CD8-positive, alpha-beta memory T cell (primary cell): Measurements from ENCODE around the gene MYH11. TPM values are rescaled to one million over a fixed set of nuclear protein-coding genes. Genes with fewer than 3 reads are reported as not detected.
A peak's percentile ranks its signal among the peaks of the same experiment; 100 is the strongest.
"Not testable (repeated sequence)": the region's sequence is repeated elsewhere in the genome, so short reads cannot be mapped to it uniquely, and the experiment has no call there.

Experiments used
- CTCF ChIA-PET: fragments of 350-600 bp; sonication (Branson Sonifier 250); formaldehyde crosslinking; loops from one replicate; lab custom pipeline; 2021; ENCODE audit warnings: antibody characterized with exemption; lab: Charles Lee
- POLR2A ChIA-PET: fragments of 350-600 bp; sonication (Branson Sonifier 250); formaldehyde crosslinking; loops from one replicate; lab custom pipeline; 2021; ENCODE audit warnings: antibody characterized with exemption; lab: Charles Lee
- DNase-seq, 5 donors: peaks; one replicate each; pipeline versions ENCODE4 v3.0.0 to v3.0.0-alpha.2; 2020 to 2022; ENCODE audit warnings: mixed read lengths in 1 of 5
- H3K27ac ChIP-seq: one replicate; pipeline ENCODE4 v1.7.0; 2013; ENCODE audit warnings: low read depth, mild to moderate bottlenecking, low read length, moderate library complexity
- H3K27me3 ChIP-seq: 2 replicates; pipeline ENCODE4 v1.7.0; 2013; ENCODE audit warnings: low read length, mild to moderate bottlenecking; ENCODE audit not compliant: insufficient read depth, poor library complexity, severe bottlenecking
- H3K36me3 ChIP-seq: 2 replicates; pipeline ENCODE4 v1.7.0; 2013; ENCODE audit warnings: mild to moderate bottlenecking, low read length, moderate library complexity; ENCODE audit not compliant: insufficient read depth
- H3K4me1 ChIP-seq: 2 replicates; pipeline ENCODE4 v1.7.0; 2013; ENCODE audit warnings: mild to moderate bottlenecking, low read length, moderate library complexity; ENCODE audit not compliant: insufficient read depth
- H3K4me3 ChIP-seq: 2 replicates; pipeline ENCODE4 v1.7.0; 2013; ENCODE audit warnings: mild to moderate bottlenecking, low read length
- H3K9me3 ChIP-seq: 2 replicates; pipeline ENCODE4 v1.7.0; 2013; ENCODE audit warnings: mild to moderate bottlenecking, low read length
- H3K27ac Mint-ChIP-seq, 8 donors: one replicate each; pipeline ENCODE4 v1.8.0; 2020 to 2021; ENCODE audit warnings: mixed read lengths in 8 of 8, mild to moderate bottlenecking in 6 of 8, inconsistent platforms in 3 of 8, moderate library complexity in 3 of 8
- H3K27me3 Mint-ChIP-seq, 2 donors: one replicate each; pipeline ENCODE4 v1.8.0; 2020 to 2021; ENCODE audit warnings: mixed read lengths in 2 of 2, mild to moderate bottlenecking in 1 of 2, moderate library complexity in 1 of 2
- H3K36me3 Mint-ChIP-seq, 3 donors: one replicate each; pipeline ENCODE4 v1.8.0; 2020 to 2021; ENCODE audit warnings: mixed read lengths in 3 of 3, inconsistent platforms in 1 of 3, mild to moderate bottlenecking in 1 of 3
- H3K4me1 Mint-ChIP-seq, 3 donors: one replicate each; pipeline ENCODE4 v1.8.0; 2020 to 2021; ENCODE audit warnings: mixed read lengths in 3 of 3, inconsistent platforms in 1 of 3, mild to moderate bottlenecking in 1 of 3
- H3K4me3 Mint-ChIP-seq, 7 donors: one replicate each; pipeline ENCODE4 v1.8.0; 2020 to 2021; ENCODE audit warnings: mixed read lengths in 7 of 7, mild to moderate bottlenecking in 6 of 7, moderate library complexity in 4 of 7, inconsistent platforms in 2 of 7
- H3K9me3 Mint-ChIP-seq, 5 donors: one replicate each; pipeline ENCODE4 v1.8.0; 2020 to 2022; ENCODE audit warnings: mixed read lengths in 5 of 5, mild to moderate bottlenecking in 3 of 5, moderate library complexity in 2 of 5, inconsistent platforms in 1 of 5
- polyA plus RNA-seq: library from polyadenylated mRNA; unstranded; fragments of 300-500 nt; fragmentation: Illumina TruSeq; gene quantifications from one replicate; pipeline ENCODE4 v1.2.3, GENCODE V29; 2021
- total RNA-seq, 2 experiments: library from RNA; stranded (reverse); gene quantifications; one replicate each; pipeline ENCODE4 v1.2.3, GENCODE V29; 2021

MYH11 gene
- total and polyA plus RNA-seq, 3 experiments from 2014 or later: 1.1 TPM; not detected in 2

DNA sequence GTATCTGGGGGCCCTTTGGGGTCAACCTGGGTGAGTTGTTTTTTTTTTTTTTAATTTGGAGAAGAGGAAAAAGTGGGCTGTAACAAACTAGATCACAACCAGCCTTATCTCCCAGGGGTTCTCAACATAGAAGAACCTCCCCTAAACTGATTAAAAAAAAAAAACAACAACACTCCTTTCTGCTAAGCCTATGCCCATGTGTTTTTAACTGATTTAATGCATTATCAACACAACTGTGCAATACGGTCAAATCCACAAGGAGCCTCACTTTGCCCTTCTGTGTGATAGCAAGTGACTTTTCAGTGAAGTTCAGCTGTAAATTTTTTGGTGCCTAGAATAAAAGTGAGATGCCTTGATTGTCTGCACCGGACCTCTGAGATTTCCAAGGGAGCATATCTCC, 646 bp downstream of the MYH11 start:
- Histone ChIP-seq H3K9me3 (no peaks in the 10 kb centered on the region), H3K27ac (no peak overlapping the region), H3K27me3 (peaks cover 23% of the 10 kb centered on the region), H3K36me3 (no peaks in the 10 kb centered on the region), H3K4me1 (peaks cover 7% of the 10 kb centered on the region), H3K4me3 (no peak overlapping the region)
- Mint-ChIP-seq H3K4me1 (peaks cover 3 to 14% (median 7%) of the 10 kb centered on the region in 3 donors), H3K4me3 (no peak overlapping the region), H3K27me3 (peaks cover 25 to 42% of the 10 kb centered on the region in 2 donors), H3K36me3 (no peaks in the 10 kb centered on the region), H3K9me3 (no peaks in the 10 kb centered on the region), H3K27ac (no peak overlapping the region)
- no peak for DNase-seq
- CTCF ChIA-PET: no interaction called here
- POLR2A ChIA-PET: no interaction called here

DNA sequence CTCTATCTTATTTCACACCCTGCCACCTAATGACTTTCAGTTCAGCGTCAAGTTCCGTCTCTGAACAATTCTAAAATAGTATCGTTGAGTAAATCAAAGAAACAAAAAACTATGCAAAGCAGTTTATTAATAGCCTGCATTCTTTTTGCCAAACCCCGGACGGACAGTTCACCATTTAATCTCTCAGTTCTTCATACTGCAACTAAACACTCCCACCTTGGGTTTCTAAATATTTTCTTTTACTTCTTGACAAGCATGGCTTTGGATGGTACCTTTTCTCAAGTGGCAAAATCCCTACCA, 1.2 kb downstream of the MYH11 start:
- DNase-seq: no peak
- Mint-ChIP-seq H3K9me3 (no peaks in the 10 kb centered on the region), H3K36me3 (no peaks in the 10 kb centered on the region), H3K27me3 (peaks cover 25 to 42% of the 10 kb centered on the region in 2 donors), H3K4me3 (no peak overlapping the region), H3K27ac (no peak overlapping the region), H3K4me1 (peaks cover 3 to 14% (median 7%) of the 10 kb centered on the region in 3 donors)
- peaks cover 23% of the 10 kb centered on the region for H3K27me3 ChIP-seq
- H3K4me1 ChIP-seq: peaks cover 7% of the 10 kb centered on the region
- POLR2A ChIA-PET: no interaction called here
- no peaks in the 10 kb centered on the region for H3K36me3 ChIP-seq
- H3K27ac ChIP-seq: no peak overlapping the region
- H3K4me3 ChIP-seq: no peak overlapping the region
- CTCF ChIA-PET: no interaction called here
- no peaks in the 10 kb centered on the region for H3K9me3 ChIP-seq

DNA sequence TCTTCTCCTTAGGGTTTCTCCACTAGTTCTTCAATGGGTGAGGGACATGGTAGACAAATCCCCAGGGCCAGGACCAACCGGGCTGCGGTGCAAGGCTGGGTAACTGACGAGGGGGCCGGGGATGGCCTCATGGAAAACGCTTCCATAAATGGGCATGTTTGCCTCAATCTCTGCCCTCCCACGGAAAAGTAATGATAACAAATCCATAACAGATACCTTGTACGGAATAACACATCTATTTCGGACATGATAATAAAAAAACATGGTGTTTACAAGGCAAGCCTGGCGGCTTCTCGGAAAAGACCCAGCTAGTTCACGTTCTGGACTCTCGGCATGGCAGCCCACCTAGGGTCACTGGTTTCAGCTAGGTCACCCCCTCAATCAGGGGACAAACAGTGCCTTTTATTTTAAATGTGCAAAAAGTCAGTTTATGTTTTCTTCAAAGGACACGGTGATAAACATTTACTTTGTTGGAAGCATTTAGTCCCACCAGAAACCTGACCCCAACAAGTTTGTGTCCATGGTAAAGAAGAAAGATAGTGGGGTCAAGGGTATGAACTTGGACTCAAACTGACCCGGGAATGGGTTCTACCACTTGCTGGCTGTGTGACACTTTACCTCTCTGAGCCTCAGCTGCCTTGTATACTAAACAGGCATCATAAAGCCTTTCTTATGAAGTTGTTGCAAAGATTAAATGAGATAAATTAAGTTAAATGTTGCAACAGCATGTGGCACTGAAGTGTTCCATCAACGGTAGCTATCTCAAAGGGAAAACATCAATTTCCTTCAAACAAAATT, 1.7 kb downstream of the MYH11 start:
- Mint-ChIP-seq H3K27ac (peak overlapping the region in 1 of 8 donors; percentile 67), H3K9me3 (no peaks in the 10 kb centered on the region), H3K4me3 (no peak overlapping the region), H3K27me3 (peaks cover 23 to 42% of the 10 kb centered on the region in 2 donors), H3K36me3 (no peaks in the 10 kb centered on the region), H3K4me1 (peaks cover 3 to 14% (median 7%) of the 10 kb centered on the region in 3 donors)
- Histone ChIP-seq H3K4me3 (no peak overlapping the region), H3K27ac (no peak overlapping the region), H3K36me3 (no peaks in the 10 kb centered on the region), H3K9me3 (no peaks in the 10 kb centered on the region), H3K4me1 (peaks cover 7% of the 10 kb centered on the region), H3K27me3 (peaks cover 23% of the 10 kb centered on the region)
- ChIA-PET CTCF (no interaction called here), POLR2A (no interaction called here)
- no peak for DNase-seq

DNA sequence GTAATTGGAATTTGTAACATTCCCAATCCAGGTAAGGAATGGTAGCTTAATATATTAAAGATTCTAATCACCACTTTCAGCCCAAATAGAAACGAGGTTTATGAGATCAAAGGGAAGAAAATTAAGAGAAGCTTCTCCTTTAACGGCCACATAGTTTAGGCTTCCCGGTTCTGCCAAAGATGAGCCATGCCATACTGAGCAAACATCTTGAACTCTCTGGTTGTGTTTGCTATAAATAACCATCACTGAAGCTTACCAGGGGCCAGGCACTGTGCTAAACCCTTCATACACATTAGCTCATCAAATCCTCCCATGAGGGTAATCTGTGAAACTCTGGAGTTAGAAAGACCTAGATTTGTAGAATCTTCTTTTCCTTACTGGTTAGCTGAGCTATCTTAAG, 2.8 kb downstream of the MYH11 start:
- no peak for DNase-seq
- no peak overlapping the region for H3K4me3 ChIP-seq
- no peak overlapping the region for H3K27ac ChIP-seq
- ChIA-PET CTCF (no interaction called here), POLR2A (no interaction called here)
- Mint-ChIP-seq H3K36me3 (no peaks in the 10 kb centered on the region), H3K27ac (no peak overlapping the region), H3K4me1 (peaks cover 3 to 14% (median 7%) of the 10 kb centered on the region in 3 donors), H3K27me3 (peaks cover 22 to 38% of the 10 kb centered on the region in 2 donors), H3K4me3 (no peak overlapping the region), H3K9me3 (no peaks in the 10 kb centered on the region)
- H3K27me3 ChIP-seq: peaks cover 22% of the 10 kb centered on the region
- no peaks in the 10 kb centered on the region for H3K36me3 ChIP-seq
- H3K9me3 ChIP-seq: no peaks in the 10 kb centered on the region
- H3K4me1 ChIP-seq: peaks cover 7% of the 10 kb centered on the region

DNA sequence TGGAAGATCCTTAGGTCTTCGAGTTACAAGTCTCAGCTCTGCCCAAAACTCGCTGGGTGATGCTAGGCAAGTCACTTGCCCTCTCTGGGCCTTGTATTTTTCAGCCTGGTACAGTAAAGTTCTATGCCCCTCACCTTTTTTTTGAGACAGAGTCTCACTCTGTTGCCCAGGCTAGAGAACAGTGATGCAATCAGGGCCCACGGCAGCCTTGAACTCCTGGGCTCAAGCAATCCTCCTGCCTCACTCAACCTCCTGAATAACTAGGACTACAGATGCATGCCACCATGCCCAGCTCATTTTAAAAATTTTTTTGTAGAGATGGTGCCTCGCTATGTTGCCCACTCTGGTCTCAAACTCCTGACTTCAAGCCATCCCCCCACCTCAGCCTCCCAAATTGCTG, 3.8 kb downstream of the MYH11 start:
- Histone ChIP-seq H3K27ac (no peak overlapping the region), H3K9me3 (no peaks in the 10 kb centered on the region), H3K4me3 (no peak overlapping the region), H3K4me1 (peaks cover 7% of the 10 kb centered on the region), H3K36me3 (no peaks in the 10 kb centered on the region), H3K27me3 (peaks cover 18% of the 10 kb centered on the region)
- Mint-ChIP-seq H3K27ac (no peak overlapping the region), H3K36me3 (no peaks in the 10 kb centered on the region), H3K4me3 (no peak overlapping the region), H3K4me1 (peaks cover 3 to 13% (median 7%) of the 10 kb centered on the region in 3 donors), H3K9me3 (no peaks in the 10 kb centered on the region), H3K27me3 (peaks cover 20 to 33% of the 10 kb centered on the region in 2 donors)
- ChIA-PET POLR2A (no interaction called here), CTCF (no interaction called here)
- no peak for DNase-seq

DNA sequence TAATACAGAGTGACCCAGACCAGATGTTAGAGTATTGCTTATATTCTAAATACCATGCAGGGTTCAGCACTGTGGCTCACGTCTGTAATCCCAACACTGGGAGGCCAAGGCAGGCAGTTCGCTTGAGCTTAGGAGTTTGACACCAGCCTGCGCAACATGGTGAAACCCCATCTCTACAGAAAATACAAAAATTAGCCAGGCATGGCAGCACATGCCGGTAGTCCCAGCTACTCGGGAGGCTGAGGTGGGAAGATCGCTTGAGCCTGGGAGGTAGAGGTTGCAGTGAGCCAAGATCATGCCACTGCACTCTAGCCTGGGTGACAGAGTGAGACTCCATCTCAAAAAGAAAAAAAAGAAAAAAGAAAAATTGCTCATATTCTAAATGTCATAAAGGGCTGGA, 6.3 kb downstream of the MYH11 start:
- H3K36me3 ChIP-seq, H3K27ac Mint-ChIP-seq, POLR2A ChIA-PET, H3K36me3 Mint-ChIP-seq, H3K27ac ChIP-seq, H3K4me3 ChIP-seq, CTCF ChIA-PET, H3K4me3 Mint-ChIP-seq, H3K9me3 Mint-ChIP-seq, H3K4me1 Mint-ChIP-seq, H3K9me3 ChIP-seq, DNase-seq, H3K27me3 ChIP-seq, H3K4me1 ChIP-seq: not testable (repeated sequence)
- peaks cover 9 to 12% of the 10 kb centered on the region in 2 donors for H3K27me3 Mint-ChIP-seq

DNA sequence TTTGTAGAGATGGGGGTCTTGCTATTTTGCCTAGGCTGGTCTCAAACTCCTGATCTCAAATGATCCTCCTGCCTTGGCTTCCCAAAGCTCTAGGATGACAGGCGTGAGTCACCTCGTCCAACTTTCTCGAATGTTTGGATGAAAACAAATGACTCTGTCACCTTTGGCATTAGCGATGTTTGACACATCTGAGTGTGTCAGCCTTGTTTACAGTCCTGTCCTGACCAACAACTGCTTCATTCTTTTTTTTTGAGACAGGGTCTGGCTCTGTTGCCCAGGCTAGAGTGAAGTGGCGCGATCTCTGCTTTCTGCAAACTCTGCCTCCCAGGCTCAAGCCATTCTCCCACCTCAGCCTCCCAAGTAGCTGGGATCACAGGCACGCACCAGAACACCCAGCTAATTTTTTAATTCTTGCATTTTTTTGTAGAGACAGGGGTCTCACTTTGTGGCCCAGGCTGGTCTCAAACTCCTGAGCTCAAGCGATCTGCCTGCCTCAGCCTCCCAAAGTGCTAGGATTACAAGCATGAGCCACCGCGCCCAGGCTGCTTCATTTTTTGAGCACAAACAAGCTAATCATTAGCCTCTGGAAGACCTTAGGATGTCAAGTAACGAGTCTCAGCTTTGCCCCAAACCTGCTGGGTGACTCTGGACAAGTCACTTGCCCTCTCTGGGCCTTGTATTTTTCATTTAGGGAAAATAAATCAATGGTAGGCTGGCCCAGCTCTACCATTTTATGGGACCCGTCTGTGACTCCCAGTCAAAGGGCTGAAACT, 7.4 kb downstream of the MYH11 start:
- H3K36me3 Mint-ChIP-seq: no peaks in the 10 kb centered on the region
- Histone ChIP-seq H3K27ac (no peak overlapping the region), H3K36me3 (no peaks in the 10 kb centered on the region), H3K9me3 (no peaks in the 10 kb centered on the region), H3K4me1 (no peaks in the 10 kb centered on the region), H3K4me3 (no peak overlapping the region), H3K27me3 (no peaks in the 10 kb centered on the region)
- H3K27ac Mint-ChIP-seq: no peak overlapping the region
- CTCF ChIA-PET: no interaction called here
- H3K4me1 Mint-ChIP-seq: no peaks in the 10 kb centered on the region
- H3K4me3 Mint-ChIP-seq: no peak overlapping the region
- no peak for DNase-seq
- H3K27me3 Mint-ChIP-seq: peaks cover 4 to 6% of the 10 kb centered on the region in 2 donors
- POLR2A ChIA-PET: no interaction called here
- H3K9me3 Mint-ChIP-seq: no peaks in the 10 kb centered on the region

DNA sequence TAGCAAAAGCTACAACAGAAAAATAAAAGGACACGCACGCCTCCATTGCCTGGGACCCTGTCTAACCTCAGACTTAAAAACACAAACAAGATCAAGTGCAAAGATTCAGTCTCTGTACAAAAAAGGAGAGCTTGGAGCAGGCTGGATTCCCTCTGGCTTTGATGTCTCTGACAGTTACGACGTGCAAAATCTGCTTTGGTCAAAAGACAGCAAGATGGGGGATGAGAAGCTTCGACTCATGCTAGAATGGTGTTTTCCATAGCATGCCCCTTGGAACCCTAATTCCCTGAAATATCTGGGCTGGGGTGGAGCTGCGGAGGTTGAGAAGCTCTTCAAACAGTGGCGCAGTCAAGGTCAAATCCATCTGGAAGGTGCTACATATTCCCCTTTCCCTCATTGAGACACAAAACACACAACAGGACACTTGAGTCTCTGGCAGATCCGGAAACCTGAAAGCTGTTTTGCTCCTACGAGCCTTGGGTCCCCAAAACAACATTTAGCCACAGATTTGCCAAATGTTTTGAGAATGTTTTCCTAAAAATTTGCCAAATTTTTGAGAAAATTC, 9.1 kb downstream of the MYH11 start:
- CTCF ChIA-PET: no interaction called here
- Mint-ChIP-seq H3K9me3 (no peaks in the 10 kb centered on the region), H3K36me3 (no peaks in the 10 kb centered on the region), H3K4me1 (no peaks in the 10 kb centered on the region), H3K27ac (no peak overlapping the region), H3K4me3 (no peak overlapping the region), H3K27me3 (peaks cover 0 to 3% of the 10 kb centered on the region in 2 donors)
- POLR2A ChIA-PET: no interaction called here
- DNase-seq: no peak
- Histone ChIP-seq H3K36me3 (no peaks in the 10 kb centered on the region), H3K9me3 (no peaks in the 10 kb centered on the region), H3K27me3 (no peaks in the 10 kb centered on the region), H3K4me3 (no peak overlapping the region), H3K4me1 (no peaks in the 10 kb centered on the region), H3K27ac (no peak overlapping the region)
